ENCODE measurements around the gene RAP1GAP. TPM values are rescaled to one million over a fixed set of nuclear protein-coding genes. Genes with fewer than 3 reads are reported as not detected.

The RAP1GAP gene
- total RNA-seq = 10 to 100 TPM; 14.6 to 41.4 TPM
- 10 to 100 TPM in 1 of 2 donors, 1 to 10 TPM in 1; 5.6 to 64.7 TPM for polyA plus RNA-seq
- long read RNA-seq, donor 1, partial matches to known transcripts = 5 of 8 reads
- long read RNA-seq, donor 1, other reads (novel, unspliced or antisense) = 0 of 8 reads
- long read RNA-seq, donor 2 = 0 reads
- long read RNA-seq, donor 3, partial matches to known transcripts = 0 of 2 reads
- long read RNA-seq, donor 3, other reads (novel, unspliced or antisense) = 0 of 2 reads
- long read RNA-seq, donor 4 = 0 reads
- long read RNA-seq, donor 5, partial matches to known transcripts = 7 of 10 reads
- long read RNA-seq, donor 5, other reads (novel, unspliced or antisense) = 0 of 10 reads

GRCh38 chr1:21669258-21670058, at the start of gene RAP1GAP:
Gene RAP1GAP, minus strand, starts transcription at chr1:21669357. Its CDS starts 49,325 bp downstream, at chr1:21620032.
- no peak for TF ChIP-seq CTCF (IDR thresholded peaks at IDR 0.05; ENCODE audit: control extremely low read depth, extremely low read depth)
- H3K4me1 ChIP-seq (ENCODE audit: control insufficient read depth in 5 of 5, insufficient read depth in 5 of 5, low read length in 5 of 5) = peaks cover 0 to 40% (median 17%) of the 10 kb centered on the region in 5 donors
- H3K36me3 ChIP-seq (ENCODE audit: control insufficient read depth in 4 of 4, insufficient read depth in 4 of 4, low read length in 4 of 4) = no peaks in the 10 kb centered on the region
- H3K4me3 ChIP-seq = no peak within 1 kb of the TSS
- no peak within 1 kb of the TSS for H3K9ac ChIP-seq (ENCODE audit: insufficient read depth in 1 of 2, low read length in 2 of 2)
- H3K9me3 ChIP-seq (ENCODE audit: control insufficient read depth in 4 of 4, insufficient read depth in 3 of 4, low read length in 3 of 4) = peaks cover 0 to 2% (median 0%) of the 10 kb centered on the region in 4 donors
- peaks cover 0 to 27% (median 9%) of the 10 kb centered on the region in 3 donors for H3K27me3 ChIP-seq (ENCODE audit: control insufficient read depth in 3 of 3, insufficient read depth in 3 of 3, low read length in 2 of 3)
- no peak within 1 kb of the TSS for H3K27ac ChIP-seq (ENCODE audit: low read depth in 1 of 2, low read length in 1 of 2)
- WGBS, 2 donors = 1% methylated on average over 43 to 64 of the region's 64 CpGs
- DNase-seq (peak in 1 of 3 donors; percentile 55), ATAC-seq (ENCODE audit: insufficient read depth, low FRiP score) (no peak)

- no peak for TF ChIP-seq CTCF (IDR thresholded peaks at IDR 0.05; ENCODE audit: control extremely low read depth, extremely low read depth)
- no peak overlapping the region for H3K27ac ChIP-seq (ENCODE audit: low read depth in 1 of 2, low read length in 1 of 2)
- H3K4me3 ChIP-seq = no peak overlapping the region
- H3K9me3 ChIP-seq (ENCODE audit: control insufficient read depth in 4 of 4, insufficient read depth in 3 of 4, low read length in 3 of 4) = no peaks in the 10 kb centered on the region
- 59 to 70% methylated on average over 2 of the region's 2 CpGs for WGBS, 2 donors
- peaks cover 17 to 40% (median 33%) of the 10 kb centered on the region in 4 donors for H3K36me3 ChIP-seq (ENCODE audit: control insufficient read depth in 4 of 4, insufficient read depth in 4 of 4, low read length in 4 of 4)
- ATAC-seq (ENCODE audit: insufficient read depth, low FRiP score) = no peak
- no peak for DNase-seq
- no peaks in the 10 kb centered on the region for H3K27me3 ChIP-seq (ENCODE audit: control insufficient read depth in 3 of 3, insufficient read depth in 3 of 3, low read length in 2 of 3)
- H3K9ac ChIP-seq (ENCODE audit: insufficient read depth in 1 of 2, low read length in 2 of 2) = no peak overlapping the region
- H3K4me1 ChIP-seq (ENCODE audit: control insufficient read depth in 5 of 5, insufficient read depth in 5 of 5, low read length in 5 of 5) = no peaks in the 10 kb centered on the region
These were observed 47.0 kb upstream of the RAP1GAP start for GRCh38 chr1:21716169-21716568.

- DNase-seq (no peak), ATAC-seq (ENCODE audit: insufficient read depth, low FRiP score) (no peak)
- Histone ChIP-seq H3K9ac (ENCODE audit: insufficient read depth in 1 of 2, low read length in 2 of 2) (no peak overlapping the region), H3K27ac (ENCODE audit: low read depth in 1 of 2, low read length in 1 of 2) (no peak overlapping the region), H3K4me1 (ENCODE audit: control insufficient read depth in 5 of 5, insufficient read depth in 5 of 5, low read length in 5 of 5) (peaks cover 0 to 3% (median 0%) of the 10 kb centered on the region in 5 donors), H3K9me3 (ENCODE audit: control insufficient read depth in 4 of 4, insufficient read depth in 3 of 4, low read length in 3 of 4) (no peaks in the 10 kb centered on the region), H3K27me3 (ENCODE audit: control insufficient read depth in 3 of 3, insufficient read depth in 3 of 3, low read length in 2 of 3) (no peaks in the 10 kb centered on the region), H3K4me3 (no peak overlapping the region), H3K36me3 (ENCODE audit: control insufficient read depth in 4 of 4, insufficient read depth in 4 of 4, low read length in 4 of 4) (peaks cover 17 to 38% (median 31%) of the 10 kb centered on the region in 4 donors)
- 95 to 96% methylated on average over 4 of the region's 4 CpGs for WGBS, 2 donors
- no peak for TF ChIP-seq CTCF (IDR thresholded peaks at IDR 0.05; ENCODE audit: control extremely low read depth, extremely low read depth)
These were observed 38.7 kb upstream of the RAP1GAP start for GRCh38 chr1:21707891-21708290.
